IPS-NIHi7 (cell line): Measurements from ENCODE around the gene DDX1.
"Not testable (repeated sequence)": the region's sequence is repeated elsewhere in the genome, so short reads cannot be mapped to it uniquely, and the experiment has no call there.

Experiments
- DNase-seq: peaks from one replicate; pipeline ENCODE4 v3.0.0; 2012; ENCODE audit warnings: mixed read lengths; ENCODE audit errors: extremely low spot score

DDX1 gene

GRCh38 chr2:15674637-15675455 lies 83.2 kb downstream of the DDX1 start:
- no peak for DNase-seq

- DNase-seq, result no peak
Measured at GRCh38 chr2:15675456-15676195, 84.0 kb downstream of the DDX1 start.

GRCh38 chr2:15677141-15677843 lies 85.6 kb downstream of the DDX1 start:
- DNase-seq, result no peak

- no peak for DNase-seq
Measured at GRCh38 chr2:15678346-15678745, 86.7 kb downstream of the DDX1 start.

GRCh38 chr2:15678909-15679308 lies 87.2 kb downstream of the DDX1 start:
- no peak for DNase-seq

GRCh38 chr2:15679386-15679924 lies 87.8 kb downstream of the DDX1 start:
- DNase-seq, result no peak

- DNase-seq, result not testable (repeated sequence)
Measured at GRCh38 chr2:15680132-15680531, 88.5 kb downstream of the DDX1 start.
